H7 (cell line): ENCODE results near the gene CLTC. TPM values are rescaled to one million over a fixed set of nuclear protein-coding genes. Genes with fewer than 3 reads are reported as not detected.
A peak's percentile ranks its signal among the peaks of the same experiment; 100 is the strongest.

Source experiments
- DNase-seq: peaks from one replicate; pipeline ENCODE4 v3.0.0; 2012
- H3K27me3 ChIP-seq: 2 replicates; pipeline ENCODE4 v1.6.0; 2011; ENCODE audit warnings: mild to moderate bottlenecking, low read length; ENCODE audit not compliant: control insufficient read depth, insufficient read depth
- H3K36me3 ChIP-seq: replicated peaks from 2 replicates; pipeline ENCODE4 v1.5.1; 2011; ENCODE audit warnings: low read length; ENCODE audit not compliant: control insufficient read depth, insufficient read depth
- H3K4me3 ChIP-seq: 2 replicates; pipeline ENCODE4 v1.5.1; 2011; ENCODE audit warnings: low read depth, mild to moderate bottlenecking, control low read depth, low read length, moderate library complexity; ENCODE audit not compliant: insufficient read depth
- total RNA-seq: library from RNA; depleted of rRNA; stranded (reverse); fragments of >200 nt; shearing (Covaris generic); gene quantifications from 2 replicates; pipeline ENCODE4 v1.2.3, GENCODE V29; 2014

Gene CLTC
- total RNA-seq, 1 experiment from 2014 or later, result 202 TPM

- H3K27me3 ChIP-seq, result no peaks in the 10 kb centered on the region
- no peak for DNase-seq
- H3K4me3 ChIP-seq, result no peak overlapping the region
Measured at GRCh38 chr17:59623151-59623550, 3.5 kb downstream of the CLTC start.

DNA sequence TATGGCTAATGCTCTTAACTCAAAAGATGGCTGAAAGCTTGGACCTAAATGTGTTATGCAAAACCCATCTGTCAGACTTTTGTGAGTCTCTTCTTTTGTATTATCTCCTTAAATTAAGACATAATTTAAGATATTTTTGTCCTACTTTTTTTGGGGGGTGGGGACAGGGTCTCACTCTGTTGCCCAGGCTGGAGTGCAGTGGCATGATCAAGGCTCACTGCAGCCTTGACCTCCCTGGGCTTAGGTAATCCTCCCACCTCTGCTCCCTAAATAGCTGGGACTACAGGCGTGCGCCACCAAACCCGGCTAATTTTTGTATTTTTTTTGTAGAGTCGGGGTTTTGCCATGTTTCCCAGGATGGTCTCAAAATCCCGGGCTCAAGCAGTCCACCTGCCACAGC lies 7.1 kb downstream of the CLTC start:
- Histone ChIP-seq H3K27me3 (no peaks in the 10 kb centered on the region), H3K36me3 (no peaks in the 10 kb centered on the region), H3K4me3 (no peak overlapping the region)
- DNase-seq, result no peak

More at GRCh38 chr17:59623151-59623550, 3.5 kb downstream of the CLTC start:
- H3K36me3 ChIP-seq, result no peaks in the 10 kb centered on the region

DNA sequence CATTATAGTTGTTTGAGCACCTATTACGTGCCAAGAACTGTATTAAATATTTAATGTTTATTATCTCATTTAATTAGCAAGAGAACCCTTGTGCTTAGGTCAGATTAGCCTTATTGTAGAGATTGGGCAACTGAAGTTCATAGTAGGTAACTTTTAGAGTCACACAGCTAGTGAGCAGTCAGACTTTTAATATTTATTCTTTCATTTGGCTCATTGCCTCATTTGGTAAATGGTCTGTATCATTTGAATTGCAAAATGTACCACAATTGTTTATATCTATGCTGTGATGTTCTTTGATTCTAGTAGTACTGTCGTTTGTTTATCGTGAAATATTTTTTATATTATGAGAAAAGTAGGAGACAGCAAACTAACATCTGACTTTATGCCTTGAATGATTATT lies 7.6 kb downstream of the CLTC start:
- no peak overlapping the region for H3K4me3 ChIP-seq
- H3K27me3 ChIP-seq, result no peaks in the 10 kb centered on the region
- H3K36me3 ChIP-seq, result no peaks in the 10 kb centered on the region
- DNase-seq, result no peak

- no peak for DNase-seq
- no peaks in the 10 kb centered on the region for H3K36me3 ChIP-seq
Measured at GRCh38 chr17:59627770-59628171, 8.1 kb downstream of the CLTC start.

GRCh38 chr17:59629174-59629573 lies 9.5 kb downstream of the CLTC start:
- DNase-seq, result no peak
- Histone ChIP-seq H3K36me3 (no peaks in the 10 kb centered on the region), H3K27me3 (no peaks in the 10 kb centered on the region), H3K4me3 (no peak overlapping the region)

More at GRCh38 chr17:59627770-59628171, 8.1 kb downstream of the CLTC start:
- Histone ChIP-seq H3K27me3 (no peaks in the 10 kb centered on the region), H3K4me3 (no peak overlapping the region)

DNA sequence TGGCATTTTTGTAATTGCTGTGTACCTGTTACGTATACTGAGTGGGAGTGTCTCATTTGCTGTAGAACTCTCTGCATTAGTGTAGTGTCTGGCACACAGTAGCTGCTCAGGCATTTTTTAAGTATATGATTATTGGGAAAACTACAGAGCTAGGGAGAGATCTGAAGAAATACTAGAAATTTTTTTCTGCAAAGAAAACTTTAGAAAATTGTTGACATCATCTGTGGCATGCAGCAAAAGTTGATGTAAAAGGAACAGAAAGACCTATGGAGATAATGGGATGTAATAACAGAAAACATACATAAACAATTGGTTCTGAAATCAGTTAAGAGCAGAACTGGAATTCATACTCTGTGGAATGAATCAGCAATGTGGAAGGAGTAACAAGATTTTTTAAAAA lies 11.6 kb downstream of the CLTC start:
- H3K4me3 ChIP-seq, result no peak overlapping the region
- no peak for DNase-seq
- H3K36me3 ChIP-seq, result no peaks in the 10 kb centered on the region; the same call in 1 of the 2 replicates
- no peaks in the 10 kb centered on the region for H3K27me3 ChIP-seq

DNA sequence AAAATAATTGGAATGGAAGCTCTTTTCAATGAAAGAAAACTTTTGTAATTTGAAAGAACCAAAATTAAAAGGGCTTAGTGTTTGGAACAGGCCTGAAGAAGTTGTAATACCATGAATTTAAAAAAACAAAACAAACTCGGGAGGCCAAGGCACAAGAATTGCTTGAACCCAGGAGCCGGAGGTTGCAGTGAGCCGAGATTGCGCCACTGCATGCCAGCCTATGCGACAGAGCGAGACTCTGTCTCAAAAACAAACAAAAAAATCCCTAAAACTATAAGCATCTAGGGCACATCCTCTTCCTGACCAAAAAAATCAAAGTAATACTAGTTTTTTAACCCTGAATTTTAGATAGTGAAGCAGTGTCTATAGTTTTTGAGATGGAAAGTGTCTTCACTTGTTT lies 12.7 kb downstream of the CLTC start:
- no peak for DNase-seq
- Histone ChIP-seq H3K36me3 (no peaks in the 10 kb centered on the region; the same call in 1 of the 2 replicates), H3K27me3 (no peaks in the 10 kb centered on the region), H3K4me3 (no peak overlapping the region)

DNA sequence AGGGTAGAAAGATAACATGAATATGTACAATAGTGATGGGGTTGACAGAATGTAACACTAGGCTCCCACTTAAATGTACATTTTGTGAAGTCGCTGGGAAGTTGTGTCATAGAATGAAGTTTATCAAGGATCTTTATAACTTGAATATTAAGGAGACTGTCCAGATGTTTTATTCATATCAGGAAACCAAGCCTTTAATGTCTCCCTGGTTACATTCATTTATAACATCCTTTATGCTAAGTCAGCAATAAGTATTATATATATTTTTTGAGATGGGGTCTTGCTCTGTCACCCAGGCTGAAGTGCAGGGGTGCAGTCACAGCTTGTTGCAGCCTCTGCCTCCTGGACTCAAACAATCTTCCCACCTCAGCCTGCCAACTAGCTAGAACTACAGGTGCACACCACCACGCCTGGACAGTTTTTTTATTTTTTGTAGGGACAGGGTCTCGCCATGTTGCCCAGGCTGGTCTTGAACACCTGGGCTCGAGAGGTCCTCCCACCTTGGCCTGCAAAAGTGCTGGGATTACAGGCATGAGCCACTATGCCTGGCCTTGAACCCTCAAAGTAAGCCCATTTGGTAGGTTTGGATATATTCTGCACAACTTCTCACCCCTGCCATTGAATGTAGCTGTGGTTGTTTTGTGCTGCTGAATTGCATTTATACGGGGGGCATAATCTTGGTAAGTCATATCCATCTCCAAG lies 14.1 kb downstream of the CLTC start:
- no peaks in the 10 kb centered on the region for H3K27me3 ChIP-seq
- H3K36me3 ChIP-seq, result no peaks in the 10 kb centered on the region; the same call in 1 of the 2 replicates
- H3K4me3 ChIP-seq, result no peak overlapping the region
- no peak for DNase-seq

- no peak overlapping the region for H3K4me3 ChIP-seq
- H3K27me3 ChIP-seq, result no peaks in the 10 kb centered on the region
- H3K36me3 ChIP-seq, result no peaks in the 10 kb centered on the region; the same call in 1 of the 2 replicates
- peak; percentile 15 for DNase-seq
Measured at GRCh38 chr17:59634632-59635541, 15.2 kb downstream of the CLTC start.

GRCh38 chr17:59637611-59638310 lies 18.1 kb downstream of the CLTC start:
- no peak overlapping the region for H3K4me3 ChIP-seq
- H3K36me3 ChIP-seq, result no peaks in the 10 kb centered on the region; the same call in 1 of the 2 replicates
- no peaks in the 10 kb centered on the region for H3K27me3 ChIP-seq
- DNase-seq, result no peak

DNA sequence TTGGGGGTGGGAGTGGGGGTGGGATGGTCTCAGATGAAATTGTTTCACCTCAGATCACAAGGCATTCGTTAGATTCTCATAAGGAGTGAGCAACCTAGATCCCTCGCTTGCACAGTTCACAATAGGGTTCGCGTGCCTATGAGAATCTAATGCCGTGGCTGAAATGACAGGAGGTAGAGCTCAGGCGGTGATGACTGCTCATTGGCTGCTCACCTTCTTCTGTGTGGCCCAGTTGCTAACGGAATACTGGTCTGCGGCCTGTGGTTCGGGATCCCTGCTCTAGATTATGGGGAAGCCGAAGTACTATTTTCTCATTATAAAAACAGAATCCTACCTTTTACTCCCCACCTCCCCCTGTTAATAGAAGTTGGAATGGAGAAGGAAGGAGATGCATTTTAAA lies 18.9 kb downstream of the CLTC start:
- no peaks in the 10 kb centered on the region; the same call in 1 of the 2 replicates for H3K36me3 ChIP-seq
- no peaks in the 10 kb centered on the region for H3K27me3 ChIP-seq
- H3K4me3 ChIP-seq, result no peak overlapping the region
- DNase-seq, result peak; percentile 13

DNA sequence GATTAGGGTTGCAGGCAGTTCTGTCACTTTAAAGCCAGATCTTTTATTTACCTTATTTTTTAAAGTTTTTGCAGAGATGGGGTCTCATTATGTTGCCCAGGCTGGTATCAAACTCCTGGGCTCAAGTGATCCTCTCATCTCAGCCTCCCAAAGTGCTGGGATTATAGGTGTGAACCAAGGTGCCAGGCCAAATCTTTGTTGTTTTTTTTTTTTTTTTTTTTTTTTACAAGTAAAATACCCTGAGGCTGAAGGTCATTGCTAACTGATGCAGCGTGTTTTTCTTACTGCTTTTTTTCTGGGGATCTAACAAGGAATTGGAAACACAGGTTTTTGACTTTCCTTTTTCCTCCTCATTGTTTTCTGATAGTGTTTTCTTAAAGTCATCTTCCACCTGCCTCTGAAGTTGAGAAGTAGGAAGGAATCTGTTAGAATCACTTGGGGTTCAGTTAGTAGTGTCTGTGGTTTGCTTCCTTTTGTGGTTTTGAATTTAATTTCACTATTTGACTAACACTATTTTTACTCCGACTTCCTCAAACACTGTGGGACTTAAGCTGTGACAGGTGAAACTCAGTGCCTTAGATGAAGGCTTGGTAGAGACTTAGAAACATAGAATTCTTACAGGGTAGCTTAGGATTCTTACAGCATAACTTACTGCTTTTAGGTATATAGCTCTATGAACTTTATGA lies 22.2 kb downstream of the CLTC start:
- DNase-seq, result no peak
- Histone ChIP-seq H3K36me3 (no peaks in the 10 kb centered on the region), H3K27me3 (no peaks in the 10 kb centered on the region), H3K4me3 (no peak overlapping the region)

GRCh38 chr17:59642565-59642964 lies 22.9 kb downstream of the CLTC start:
- Histone ChIP-seq H3K4me3 (no peak overlapping the region), H3K27me3 (no peaks in the 10 kb centered on the region), H3K36me3 (no peaks in the 10 kb centered on the region)
- no peak for DNase-seq
